GM19099 (cell line): Measurements from ENCODE around the gene NOL3.

Experiments used
- POLR2A ChIP-seq: IDR thresholded peaks from 3 replicates; pipeline ENCODE4 v1.6.1; 2011; ENCODE audit warnings: low read depth; ENCODE audit not compliant: insufficient read length; ENCODE audit errors: extremely low read depth

The NOL3 gene

DNA sequence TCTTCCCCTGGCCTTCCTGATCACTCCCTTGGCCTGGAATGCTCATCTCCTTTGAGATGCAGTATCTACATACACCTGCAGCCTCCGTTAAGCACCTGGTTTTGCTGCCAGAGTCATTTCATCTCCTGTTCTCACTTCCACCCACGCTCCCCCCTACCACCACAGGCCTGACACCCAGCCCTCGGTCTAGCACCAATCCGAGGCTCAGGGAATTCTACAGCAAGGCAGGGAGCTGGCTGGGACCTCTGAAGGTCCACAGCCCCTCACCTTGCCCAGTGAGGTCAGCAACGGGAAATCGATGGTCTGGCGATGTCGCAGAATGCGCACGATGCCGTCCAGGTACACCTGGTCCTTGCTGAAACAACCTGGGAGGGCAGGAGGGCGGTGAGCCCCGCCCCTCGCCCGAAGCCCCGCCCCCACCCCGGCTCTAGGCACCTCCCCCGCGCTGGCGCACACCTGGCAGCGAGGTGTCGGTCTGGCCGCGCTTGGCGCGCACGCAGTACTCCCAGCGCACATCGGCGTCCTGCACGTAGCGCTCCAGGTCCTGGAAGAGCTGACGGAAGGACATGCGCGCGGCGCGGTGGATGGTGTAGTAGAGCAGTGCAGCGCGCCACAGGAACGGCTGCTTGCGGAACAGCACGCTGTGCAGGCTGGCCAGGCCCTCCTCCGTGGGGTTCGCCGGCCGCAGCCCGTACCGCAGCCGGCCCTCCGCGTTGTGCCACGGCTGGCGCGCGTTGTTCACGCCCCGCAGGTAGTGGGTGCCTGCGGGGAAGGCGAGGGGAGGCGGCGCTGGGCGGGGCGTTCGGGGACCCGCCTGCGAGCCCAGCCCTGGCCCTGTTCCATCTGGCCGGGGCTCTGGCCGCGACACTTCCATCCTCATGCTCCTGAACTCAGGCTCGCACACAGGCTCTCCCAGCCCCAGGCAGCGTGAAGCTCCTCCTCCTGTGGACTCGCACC is 7.7 kb downstream of the NOL3 start:
- TF ChIP-seq POLR2A = no peak

DNA sequence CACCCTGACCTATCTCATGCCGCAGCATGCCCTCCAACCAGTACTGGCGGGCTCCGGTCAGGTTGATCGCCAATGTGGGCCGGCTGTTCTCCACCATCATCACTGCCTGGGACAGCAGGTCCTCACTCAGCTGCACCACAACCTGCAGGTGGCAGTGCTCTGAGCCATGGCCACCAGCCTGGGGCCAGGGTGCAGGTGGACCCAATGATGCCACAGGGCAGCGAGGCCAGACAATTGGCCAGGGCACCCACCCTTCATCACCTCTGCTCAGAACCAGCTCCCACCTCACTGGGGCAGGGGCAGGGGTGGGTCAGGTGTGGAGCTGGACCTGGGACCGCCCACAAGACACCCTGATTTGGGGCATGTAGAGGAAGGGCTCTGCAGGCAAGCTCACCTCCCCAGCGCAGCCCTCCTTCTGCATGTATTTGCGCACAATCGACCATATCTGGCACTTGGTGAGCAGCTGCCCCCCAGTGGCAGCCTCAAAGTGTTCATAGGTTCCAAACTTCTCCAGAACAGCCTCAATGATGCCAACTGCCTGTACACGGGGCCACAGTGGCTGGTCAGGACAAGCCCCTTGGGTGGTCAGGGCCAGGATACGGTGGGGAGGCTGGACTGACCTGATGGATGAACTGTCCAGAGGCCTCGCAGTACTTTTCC is 9.2 kb downstream of the NOL3 start:
- no peak for TF ChIP-seq POLR2A

DNA sequence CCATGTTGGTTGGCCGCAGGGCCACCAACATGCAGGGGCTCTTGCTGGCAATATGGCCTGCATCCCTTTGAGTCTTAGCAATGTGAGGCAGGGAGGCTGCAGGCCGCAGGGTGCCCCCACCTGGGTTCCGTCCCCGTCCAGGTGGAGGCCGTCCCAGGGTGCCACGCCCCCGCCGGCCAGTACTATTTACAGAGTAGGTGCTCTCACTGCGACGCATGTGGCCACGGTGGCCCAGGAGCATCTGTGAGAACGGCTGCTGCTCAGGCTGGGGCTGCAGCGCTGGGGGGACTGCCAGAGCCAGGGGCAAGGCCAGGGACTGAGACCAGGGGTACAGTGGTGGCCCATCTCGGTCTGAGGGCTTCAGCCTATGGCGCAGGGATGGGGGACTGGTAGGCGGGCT is 9.8 kb downstream of the NOL3 start:
- TF ChIP-seq POLR2A = no peak

DNA sequence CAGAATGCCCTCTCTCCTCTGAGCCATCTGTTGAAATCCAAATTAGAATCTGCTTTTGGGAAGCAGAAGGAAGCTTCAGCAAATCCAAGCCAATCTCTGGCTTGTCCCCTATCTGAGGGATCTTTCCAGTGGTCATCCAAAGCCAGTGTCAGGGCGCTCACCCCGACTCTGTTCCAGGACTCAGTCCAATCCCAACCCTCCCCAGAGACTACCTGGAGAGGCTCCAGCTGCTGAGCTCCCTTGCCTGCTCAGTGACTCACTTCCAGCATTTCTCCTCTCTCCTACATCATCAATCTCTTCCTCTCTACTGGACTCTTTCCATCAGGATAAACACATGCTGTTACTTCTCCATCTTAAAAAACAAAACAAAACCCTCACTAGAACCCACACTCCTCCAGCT is 11.0 kb downstream of the NOL3 start:
- TF ChIP-seq POLR2A = no peak

DNA sequence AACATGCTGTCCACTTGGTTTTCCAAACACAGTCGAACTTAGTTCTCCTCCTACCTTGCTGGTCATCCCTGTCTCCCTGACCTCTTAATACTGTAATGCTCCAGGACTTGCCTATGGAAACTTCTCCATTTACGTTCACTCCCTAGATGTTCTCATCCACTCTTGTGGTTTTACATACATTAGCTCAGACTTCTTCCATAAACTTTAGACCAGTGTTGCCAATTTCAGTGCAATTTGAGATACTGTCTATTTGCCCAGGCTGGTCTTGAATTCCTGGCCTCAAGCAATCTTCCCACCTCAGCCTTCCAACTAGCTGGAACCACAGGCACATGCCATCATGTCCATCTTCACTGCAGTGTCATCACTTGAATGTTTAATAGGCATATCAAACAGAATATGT is 11.9 kb downstream of the NOL3 start:
- TF ChIP-seq POLR2A = no peak

DNA sequence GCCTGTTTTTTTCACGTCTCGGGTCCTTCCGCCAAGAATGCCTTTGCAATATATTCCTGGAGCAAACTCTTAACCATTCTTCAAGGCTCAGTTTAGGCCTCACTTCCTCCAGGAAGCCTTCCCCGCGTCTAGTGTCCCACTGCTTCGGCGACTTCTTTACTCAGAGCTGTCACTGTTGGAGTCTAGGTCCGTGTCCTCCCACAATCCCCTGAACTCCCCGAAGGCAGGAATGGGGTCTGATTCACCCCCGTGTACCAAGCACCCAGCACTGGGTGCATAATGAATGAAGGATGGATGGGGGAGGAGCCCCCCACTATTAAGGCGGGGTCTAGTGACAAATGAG is 12.9 kb downstream of the NOL3 start:
- TF ChIP-seq POLR2A = no peak

DNA sequence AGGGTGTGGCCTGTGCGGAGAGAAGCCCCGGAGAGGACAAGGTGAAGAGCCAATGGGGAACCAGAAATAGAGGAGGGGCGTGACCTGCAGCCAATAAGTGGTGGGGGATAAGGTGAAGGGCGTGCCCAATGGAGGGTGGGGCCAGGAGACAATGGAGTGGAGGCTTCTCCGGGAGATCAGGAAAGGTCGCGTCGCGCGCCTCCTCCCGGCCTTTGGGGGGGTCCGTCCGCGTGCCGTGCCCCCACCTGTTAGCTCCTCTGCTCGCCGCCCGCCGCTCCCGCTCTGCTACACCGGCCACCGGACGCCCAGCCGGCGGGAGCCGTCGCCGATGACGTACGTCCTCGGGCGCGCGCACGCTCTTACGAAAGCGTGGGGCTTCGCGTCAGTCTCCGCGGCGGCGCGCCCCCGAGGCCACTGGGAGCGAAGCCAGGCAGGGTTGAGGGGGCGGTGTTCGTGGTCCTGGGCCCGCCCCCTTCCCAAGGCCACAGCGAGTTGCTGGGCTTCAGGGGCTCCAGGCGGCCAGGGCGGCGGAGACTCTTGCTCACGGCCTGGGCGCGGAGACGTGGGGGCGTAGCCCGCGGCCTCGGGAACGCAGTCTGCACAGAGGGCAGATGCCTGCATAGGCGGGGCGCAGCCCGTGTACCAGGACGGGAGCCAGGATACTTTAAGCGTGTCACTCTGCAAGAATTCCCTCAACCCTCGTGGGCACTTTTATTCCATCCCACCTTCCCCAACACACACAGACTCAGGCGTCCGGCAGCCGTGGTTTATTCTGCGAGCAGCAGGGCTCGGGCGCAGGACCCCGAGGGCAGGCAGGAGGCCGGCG is 13.5 kb downstream of the NOL3 start, which contains the start of gene MATCAP1:
Gene MATCAP1, minus strand, starts transcription at position 337 of the 826 bp plus-strand sequence. CDS start 3,353 bp downstream, outside the sequence.
- TF ChIP-seq POLR2A = peak; percentile 67

DNA sequence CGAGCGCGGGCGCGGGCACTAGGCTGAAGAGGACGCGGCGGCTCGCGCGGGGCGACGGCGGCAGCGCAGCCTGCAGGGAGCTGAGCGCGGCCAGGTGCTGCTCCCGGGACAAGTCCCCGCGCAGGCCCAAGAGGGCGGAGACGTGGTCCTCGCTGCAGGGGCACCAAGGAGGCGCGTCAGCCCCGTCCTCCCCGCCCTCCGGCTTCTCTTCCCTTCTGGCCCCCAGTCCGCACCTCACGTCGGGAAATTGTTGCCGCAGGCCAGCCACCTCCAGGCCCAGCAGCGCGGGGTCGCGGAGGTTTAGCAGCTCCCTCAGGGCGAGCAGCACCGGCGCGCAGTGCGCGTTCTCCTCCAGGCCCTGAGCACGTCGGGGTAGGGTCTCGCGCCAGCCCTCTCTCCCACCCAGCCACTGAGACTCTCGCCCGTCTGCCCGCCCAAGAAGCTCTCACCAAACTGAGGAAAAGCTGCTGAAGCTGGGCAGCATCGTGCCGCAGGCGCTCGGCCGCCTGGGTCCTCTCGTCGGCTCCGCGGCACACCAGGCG is 14.2 kb downstream of the NOL3 start:
- TF ChIP-seq POLR2A = no peak

DNA sequence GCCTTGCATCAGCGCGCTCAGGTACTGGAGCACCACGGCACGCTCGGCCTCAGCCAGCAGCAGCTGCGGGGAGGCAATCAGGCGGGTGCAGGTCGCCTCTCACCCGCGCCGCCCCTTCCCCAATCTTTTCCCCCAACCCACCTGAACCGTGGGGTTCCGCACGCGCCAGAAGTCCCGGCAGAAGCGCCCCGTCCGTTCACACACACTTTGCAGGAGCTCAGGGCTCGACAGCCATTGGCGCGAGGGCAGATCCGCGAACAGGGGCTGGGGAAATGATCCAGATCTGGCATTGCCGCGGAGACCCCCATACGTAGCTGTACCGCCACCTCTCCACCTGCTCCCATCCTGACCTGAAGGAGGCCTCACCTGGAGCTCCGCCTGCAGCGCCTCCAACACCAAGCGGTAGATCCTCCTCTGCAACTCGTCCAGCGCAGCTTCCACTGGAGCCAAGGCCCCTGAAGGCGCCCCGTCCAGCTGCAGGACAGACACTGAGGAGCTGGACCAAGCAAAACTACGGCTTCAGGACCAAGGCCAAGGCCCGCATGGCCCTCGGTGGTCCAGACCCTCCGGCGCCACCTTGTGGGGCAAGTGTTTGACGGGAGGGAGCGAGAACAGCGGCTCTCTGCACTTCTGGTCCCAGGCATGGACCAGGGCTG is 14.8 kb downstream of the NOL3 start:
- TF ChIP-seq POLR2A = no peak

DNA sequence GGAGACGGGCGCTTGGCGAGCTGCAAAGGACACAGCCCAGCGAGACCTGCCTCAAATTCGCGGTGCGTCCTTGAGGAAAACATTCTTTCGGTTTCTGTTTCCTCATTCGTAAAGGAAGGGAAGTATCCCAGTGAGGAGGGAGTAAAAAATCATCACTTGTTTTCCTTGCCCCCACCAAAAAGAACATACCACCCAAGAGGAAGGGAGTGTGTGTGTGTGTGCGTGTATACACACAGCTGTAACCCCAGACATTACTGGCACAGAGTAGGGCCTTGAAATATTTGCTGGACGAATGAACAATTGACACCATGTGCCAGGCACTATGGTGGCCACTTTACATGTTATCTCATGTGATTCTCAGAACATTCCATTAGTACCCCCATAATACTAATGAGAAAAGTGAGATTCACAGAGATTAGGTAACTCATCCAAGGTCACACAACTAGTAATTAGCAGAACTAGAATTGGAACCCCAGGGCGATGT is 15.4 kb downstream of the NOL3 start:
- no peak for TF ChIP-seq POLR2A

DNA sequence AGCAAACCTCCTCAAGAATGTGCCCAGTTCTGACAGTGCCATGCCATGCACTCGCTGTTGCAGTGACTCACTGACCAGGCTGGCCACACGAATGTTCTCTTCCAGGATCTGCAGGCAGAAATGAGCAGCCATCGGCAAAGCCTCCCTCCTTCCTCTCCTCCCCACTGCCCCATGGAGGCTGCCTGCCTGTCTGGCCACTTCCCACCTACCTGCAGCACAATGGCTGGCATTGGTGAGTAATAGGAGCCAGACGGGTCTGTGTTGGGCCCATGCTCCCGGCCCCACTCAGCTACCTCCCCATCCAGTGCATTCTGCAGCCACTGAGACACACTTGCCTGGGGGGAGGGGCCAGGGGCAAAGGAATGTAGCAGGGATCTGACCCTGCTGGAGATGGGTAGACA is 16.2 kb downstream of the NOL3 start:
- TF ChIP-seq POLR2A = no peak

DNA sequence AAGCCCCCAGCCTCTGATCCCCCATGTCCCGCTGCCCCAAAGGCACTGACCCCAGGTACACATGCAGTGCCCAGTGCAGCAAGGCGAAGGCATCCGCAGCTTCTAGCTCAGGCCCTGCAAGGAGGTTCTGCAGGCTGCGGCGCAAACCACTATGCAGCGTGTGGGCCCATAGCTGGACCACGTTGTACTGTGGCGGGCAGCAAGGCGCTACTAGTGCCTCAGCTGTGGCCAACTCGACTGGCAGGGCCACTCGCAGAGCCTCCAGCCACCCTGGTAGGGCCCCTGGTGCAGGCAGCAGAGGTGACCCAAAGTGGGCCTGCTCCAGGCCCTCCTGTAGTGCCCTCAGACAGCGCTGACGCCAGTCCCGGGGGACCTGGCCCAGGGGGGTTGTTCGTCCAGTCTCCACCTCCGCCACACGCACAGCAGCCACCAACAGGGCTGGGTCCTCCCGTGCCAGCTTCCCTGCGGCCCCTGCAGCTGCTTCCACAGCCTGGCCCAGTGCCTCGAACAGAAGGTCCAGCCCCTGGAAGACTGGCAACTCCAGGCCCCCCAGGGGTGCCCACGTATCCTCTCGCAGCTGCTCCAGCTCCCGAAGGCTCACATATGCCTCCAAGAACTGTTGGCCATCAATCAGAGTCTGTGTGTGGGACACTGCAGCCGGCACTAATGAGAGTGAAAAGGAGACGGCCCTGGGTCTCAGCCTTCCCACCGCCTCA is 17.0 kb downstream of the NOL3 start:
- TF ChIP-seq POLR2A = no peak

DNA sequence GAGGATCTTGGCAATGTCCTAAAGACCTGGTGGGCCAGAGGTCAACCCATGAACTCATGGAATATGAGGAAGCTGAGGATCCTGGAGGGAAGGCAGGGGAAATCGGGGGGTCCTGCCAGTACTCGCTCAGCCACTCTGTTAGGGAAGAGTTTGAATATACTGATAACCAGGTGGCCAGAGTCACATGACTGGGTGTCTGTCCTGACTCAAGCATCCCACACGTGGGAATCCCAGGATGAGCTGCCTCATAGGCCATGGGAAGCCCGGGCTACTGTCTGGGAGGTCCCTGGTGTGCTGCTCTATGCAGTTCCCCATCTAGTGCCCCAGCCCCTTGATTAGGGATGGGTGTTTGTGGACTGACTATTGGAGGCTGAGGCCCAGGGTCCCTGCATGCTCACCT is 18.0 kb downstream of the NOL3 start:
- no peak for TF ChIP-seq POLR2A

DNA sequence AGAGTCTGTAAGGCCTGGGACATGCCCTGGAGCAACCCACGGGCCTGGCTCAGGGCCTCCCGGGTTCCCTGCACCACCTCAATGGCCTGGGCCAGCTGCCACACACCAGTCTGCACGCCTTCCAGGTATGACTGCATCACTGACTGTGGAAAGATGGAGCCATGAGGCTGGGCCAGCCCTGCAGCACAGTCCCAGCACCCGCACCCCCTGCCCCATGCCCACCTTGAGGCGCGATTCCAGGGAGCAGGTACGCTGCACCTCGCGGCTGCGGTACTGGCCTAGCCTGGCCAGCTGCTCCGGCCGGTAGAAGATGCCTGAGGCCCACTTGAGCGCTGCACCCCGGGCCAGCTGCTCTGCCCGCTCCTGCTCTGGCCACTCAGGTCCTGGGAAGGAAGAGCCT is 18.5 kb downstream of the NOL3 start:
- TF ChIP-seq POLR2A = no peak

DNA sequence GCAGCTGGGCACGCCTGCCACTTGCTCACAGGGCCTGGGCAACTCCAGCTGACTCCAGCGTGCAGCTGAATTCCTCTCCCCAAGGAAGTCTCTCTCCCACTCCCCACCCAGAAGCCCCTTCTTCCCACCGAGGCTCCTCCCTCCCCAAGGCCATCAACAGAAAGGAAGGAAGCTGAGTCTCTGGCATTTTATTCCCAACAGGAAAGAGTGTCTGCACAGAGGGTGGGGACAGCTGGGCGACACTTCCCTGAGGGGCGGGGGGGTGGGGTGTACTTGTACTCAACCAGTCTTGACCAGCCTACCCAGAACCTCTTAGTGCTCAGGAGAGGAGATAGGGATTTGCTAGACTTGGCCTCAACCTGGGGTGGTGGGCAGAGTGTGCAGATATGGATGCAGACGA is 19.7 kb downstream of the NOL3 start, which contains the start of gene EXOC3L1:
Gene EXOC3L1, minus strand, starts transcription at position 96 of the 400 bp plus-strand sequence. CDS start 460 bp downstream, outside the sequence.
- TF ChIP-seq POLR2A = no peak
